MM.1S (cell line): ENCODE measurements around the gene ATP6V1G2.

ENCODE experiments used
- CTCF ChIP-seq: fragments of 300-600 bp; sonication (generic); IDR thresholded peaks from 2 replicates; pipeline ENCODE4 v1.5.1; 2016; ENCODE audit warnings: antibody characterized with exemption, low read length, mixed read lengths
- EZH2phosphoT487 ChIP-seq: fragments of 300-600 bp; sonication (generic); IDR thresholded peaks from 2 replicates; pipeline ENCODE4 v1.6.1; 2018; ENCODE audit warnings: antibody characterized with exemption, low read length

- TF ChIP-seq CTCF (no peak), EZH2phosphoT487 (no peak)
Observed at GRCh38 chr6:31529329-31530150, 16.9 kb downstream of the ATP6V1G2 start.
